HFF-Myc (cell line): ENCODE data around the gene NANS.

ENCODE experiments used
- DNase-seq: peaks from one replicate; pipeline ENCODE4 v3.0.0-alpha.2; 2011; ENCODE audit warnings: low read depth; ENCODE audit errors: extremely low read depth
- H3K4me3 ChIP-seq: replicated peaks from 2 replicates; pipeline ENCODE4 v1.5.1; 2011; ENCODE audit warnings: low read depth, mild to moderate bottlenecking, control low read depth, low read length
- CTCF ChIP-seq: IDR thresholded peaks from 2 replicates; pipeline ENCODE4 v1.5.1; 2012; ENCODE audit warnings: mild to moderate bottlenecking, low read depth, low read length, control low read depth; ENCODE audit errors: missing control alignments

NANS gene

GRCh38 chr9:98037357-98037756 is 19.2 kb upstream of the NANS start:
- DNase-seq = no peak
- TF ChIP-seq CTCF = no peak
- H3K4me3 ChIP-seq = no peak overlapping the region

- DNase-seq = no peak
- TF ChIP-seq CTCF = no peak
- H3K4me3 ChIP-seq = no peak overlapping the region
These were observed 17.6 kb upstream of the NANS start for GRCh38 chr9:98038958-98039357.

- no peak overlapping the region for H3K4me3 ChIP-seq
These were observed 16.9 kb upstream of the NANS start for GRCh38 chr9:98039607-98040017.

GRCh38 chr9:98040212-98040611 is 16.3 kb upstream of the NANS start:
- no peak for DNase-seq
- H3K4me3 ChIP-seq = no peak overlapping the region
- no peak for TF ChIP-seq CTCF

More at GRCh38 chr9:98039607-98040017, 16.9 kb upstream of the NANS start:
- no peak for DNase-seq
- no peak for TF ChIP-seq CTCF

GRCh38 chr9:98043915-98044314 is 12.6 kb upstream of the NANS start:
- DNase-seq = no peak
- H3K4me3 ChIP-seq = no peak overlapping the region
- TF ChIP-seq CTCF = no peak

- no peak for TF ChIP-seq CTCF
- no peak for DNase-seq
- peak overlapping the region; percentile 16; the same call in 1 of the 2 replicates for H3K4me3 ChIP-seq
These were observed 11.0 kb upstream of the NANS start for GRCh38 chr9:98045234-98046179.
